ENCODE measurements around the gene RNF43. TPM values are rescaled to one million over a fixed set of nuclear protein-coding genes. Genes with fewer than 3 reads are reported as not detected.
A peak's percentile ranks its signal among the peaks of the same experiment; 100 is the strongest.

Gene RNF43
- total and polyA plus RNA-seq, 2 of the 13 experiments (the other 11 are each of a cell fraction or from before 2014, with no cell fraction given): 31.0 to 53.4 TPM

DNA sequence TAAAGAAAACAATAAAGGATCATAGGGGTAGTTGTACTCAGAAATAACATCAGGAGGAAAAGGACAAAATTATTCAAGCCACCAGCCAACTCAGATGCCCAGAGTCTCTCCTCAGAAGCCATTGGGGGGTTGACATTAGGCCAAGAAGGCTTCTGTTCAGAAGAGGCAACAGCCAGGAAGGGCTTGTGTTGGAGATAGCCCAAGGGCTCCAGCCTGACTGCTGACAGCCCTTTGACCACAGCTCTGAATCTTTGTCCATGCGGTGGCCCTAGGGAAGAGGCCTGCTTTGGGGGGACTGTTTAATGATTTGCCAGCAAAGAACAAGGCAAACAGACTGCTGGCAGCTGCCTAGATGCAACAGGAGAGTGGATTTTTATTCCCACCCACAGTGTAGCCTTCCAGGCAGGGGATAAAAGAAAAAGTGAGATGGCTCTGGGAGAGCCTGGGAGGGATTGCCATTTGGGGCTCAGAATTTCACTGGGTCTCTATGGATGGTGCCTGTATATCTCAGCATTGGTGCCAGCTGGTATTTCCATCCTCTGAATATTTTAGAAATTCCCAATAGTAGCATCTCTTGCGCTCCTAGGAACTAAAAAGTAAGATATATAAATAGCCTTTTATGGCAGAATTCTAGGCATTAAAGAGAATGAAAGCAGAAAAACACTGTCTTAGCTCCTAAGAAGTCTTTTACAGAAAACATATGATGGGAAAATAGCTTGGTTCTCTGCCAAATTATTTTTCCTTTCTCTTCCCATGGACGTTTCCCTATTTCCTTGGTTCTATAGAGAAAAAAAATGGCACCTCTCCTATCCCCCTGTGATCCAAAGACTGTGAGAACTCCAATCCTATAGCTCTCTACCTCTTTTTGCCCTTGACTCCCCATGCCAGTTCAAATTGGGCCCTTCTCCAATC, 36.0 kb downstream of the RNF43 start (continued):
- TF ChIP-seq, protein P1, sequence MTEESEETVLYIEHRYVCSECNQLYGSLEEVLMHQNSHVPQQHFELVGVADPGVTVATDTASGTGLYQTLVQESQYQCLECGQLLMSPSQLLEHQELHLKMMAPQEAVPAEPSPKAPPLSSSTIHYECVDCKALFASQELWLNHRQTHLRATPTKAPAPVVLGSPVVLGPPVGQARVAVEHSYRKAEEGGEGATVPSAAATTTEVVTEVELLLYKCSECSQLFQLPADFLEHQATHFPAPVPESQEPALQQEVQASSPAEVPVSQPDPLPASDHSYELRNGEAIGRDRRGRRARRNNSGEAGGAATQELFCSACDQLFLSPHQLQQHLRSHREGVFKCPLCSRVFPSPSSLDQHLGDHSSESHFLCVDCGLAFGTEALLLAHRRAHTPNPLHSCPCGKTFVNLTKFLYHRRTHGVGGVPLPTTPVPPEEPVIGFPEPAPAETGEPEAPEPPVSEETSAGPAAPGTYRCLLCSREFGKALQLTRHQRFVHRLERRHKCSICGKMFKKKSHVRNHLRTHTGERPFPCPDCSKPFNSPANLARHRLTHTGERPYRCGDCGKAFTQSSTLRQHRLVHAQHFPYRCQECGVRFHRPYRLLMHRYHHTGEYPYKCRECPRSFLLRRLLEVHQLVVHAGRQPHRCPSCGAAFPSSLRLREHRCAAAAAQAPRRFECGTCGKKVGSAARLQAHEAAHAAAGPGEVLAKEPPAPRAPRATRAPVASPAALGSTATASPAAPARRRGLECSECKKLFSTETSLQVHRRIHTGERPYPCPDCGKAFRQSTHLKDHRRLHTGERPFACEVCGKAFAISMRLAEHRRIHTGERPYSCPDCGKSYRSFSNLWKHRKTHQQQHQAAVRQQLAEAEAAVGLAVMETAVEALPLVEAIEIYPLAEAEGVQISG (CRISPR knock-in tag; IDR thresholded peaks at IDR 0.05): peak; percentile 88
- TF ChIP-seq, protein P2, sequence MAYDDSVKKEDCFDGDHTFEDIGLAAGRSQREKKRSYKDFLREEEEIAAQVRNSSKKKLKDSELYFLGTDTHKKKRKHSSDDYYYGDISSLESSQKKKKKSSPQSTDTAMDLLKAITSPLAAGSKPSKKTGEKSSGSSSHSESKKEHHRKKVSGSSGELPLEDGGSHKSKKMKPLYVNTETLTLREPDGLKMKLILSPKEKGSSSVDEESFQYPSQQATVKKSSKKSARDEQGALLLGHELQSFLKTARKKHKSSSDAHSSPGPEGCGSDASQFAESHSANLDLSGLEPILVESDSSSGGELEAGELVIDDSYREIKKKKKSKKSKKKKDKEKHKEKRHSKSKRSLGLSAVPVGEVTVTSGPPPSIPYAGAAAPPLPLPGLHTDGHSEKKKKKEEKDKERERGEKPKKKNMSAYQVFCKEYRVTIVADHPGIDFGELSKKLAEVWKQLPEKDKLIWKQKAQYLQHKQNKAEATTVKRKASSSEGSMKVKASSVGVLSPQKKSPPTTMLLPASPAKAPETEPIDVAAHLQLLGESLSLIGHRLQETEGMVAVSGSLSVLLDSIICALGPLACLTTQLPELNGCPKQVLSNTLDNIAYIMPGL (CRISPR knock-in tag; IDR thresholded peaks at IDR 0.05; ENCODE audit: borderline replicate concordance in 1 of 2, low read depth in 1 of 2): peak in 1 of 2 experiments; percentile 37; a peak in 1 of 4 replicates
- TF ChIP-seq FOSL1 (CRISPR knock-in tag; IDR thresholded peaks at IDR 0.05; ENCODE audit: borderline replicate concordance) (no peak), ZBTB38 (CRISPR knock-in tag; IDR thresholded peaks at IDR 0.05) (peak; percentile 69), RAD51 (IDR thresholded peaks at IDR 0.05; ENCODE audit: borderline replicate concordance) (no peak), EP300 (IDR thresholded peaks at IDR 0.05; ENCODE audit: low read depth in 2 of 2, low read length in 2 of 2) (peak in 1 of 2 experiments; percentile 96; a peak in 3 of 4 replicates), EP300 (CRISPR knock-in tag; IDR thresholded peaks at IDR 0.05; ENCODE audit: borderline replicate concordance) (peak; percentile 76; the same call in 1 of the 2 replicates), ZNF772 (CRISPR knock-in tag; IDR thresholded peaks at IDR 0.05) (peak; percentile 97), SOX5 (CRISPR knock-in tag; IDR thresholded peaks at IDR 0.05; ENCODE audit: borderline replicate concordance) (peak; percentile 94), ZNF569 (CRISPR knock-in tag; IDR thresholded peaks at IDR 0.05; ENCODE audit: borderline replicate concordance) (0 out of 2 replicates have a peak, but pooled peaks have one; percentile 34), ZNF747 (CRISPR knock-in tag; IDR thresholded peaks at IDR 0.05; ENCODE audit: borderline replicate concordance) (0 out of 2 replicates have a peak, but pooled peaks have one; percentile 65), NR2F2 (IDR thresholded peaks at IDR 0.05; ENCODE audit: borderline replicate concordance, low read depth) (peak; percentile 74; the same call in 1 of the 2 replicates), SUZ12 (IDR thresholded peaks at IDR 0.05; ENCODE audit: low read depth, low read length) (no peak), RXRA (CRISPR knock-in tag; IDR thresholded peaks at IDR 0.05) (peak; percentile 91; the same call in 1 of the 2 replicates)
- TF ChIP-seq, protein P3, sequence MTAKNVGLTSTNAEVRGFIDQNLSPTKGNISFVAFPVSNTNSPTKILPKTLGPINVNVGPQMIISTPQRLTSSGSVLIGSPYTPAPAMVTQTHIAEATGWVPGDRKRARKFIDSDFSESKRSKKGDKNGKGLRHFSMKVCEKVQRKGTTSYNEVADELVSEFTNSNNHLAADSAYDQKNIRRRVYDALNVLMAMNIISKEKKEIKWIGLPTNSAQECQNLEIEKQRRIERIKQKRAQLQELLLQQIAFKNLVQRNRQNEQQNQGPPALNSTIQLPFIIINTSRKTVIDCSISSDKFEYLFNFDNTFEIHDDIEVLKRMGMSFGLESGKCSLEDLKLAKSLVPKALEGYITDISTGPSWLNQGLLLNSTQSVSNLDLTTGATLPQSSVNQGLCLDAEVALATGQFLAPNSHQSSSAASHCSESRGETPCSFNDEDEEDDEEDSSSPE (CRISPR knock-in tag; IDR thresholded peaks at IDR 0.05): peak; percentile 73; the same call in 1 of the 2 replicates
- TF ChIP-seq, protein P4, sequence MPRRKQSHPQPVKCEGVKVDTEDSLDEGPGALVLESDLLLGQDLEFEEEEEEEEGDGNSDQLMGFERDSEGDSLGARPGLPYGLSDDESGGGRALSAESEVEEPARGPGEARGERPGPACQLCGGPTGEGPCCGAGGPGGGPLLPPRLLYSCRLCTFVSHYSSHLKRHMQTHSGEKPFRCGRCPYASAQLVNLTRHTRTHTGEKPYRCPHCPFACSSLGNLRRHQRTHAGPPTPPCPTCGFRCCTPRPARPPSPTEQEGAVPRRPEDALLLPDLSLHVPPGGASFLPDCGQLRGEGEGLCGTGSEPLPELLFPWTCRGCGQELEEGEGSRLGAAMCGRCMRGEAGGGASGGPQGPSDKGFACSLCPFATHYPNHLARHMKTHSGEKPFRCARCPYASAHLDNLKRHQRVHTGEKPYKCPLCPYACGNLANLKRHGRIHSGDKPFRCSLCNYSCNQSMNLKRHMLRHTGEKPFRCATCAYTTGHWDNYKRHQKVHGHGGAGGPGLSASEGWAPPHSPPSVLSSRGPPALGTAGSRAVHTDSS (CRISPR knock-in tag; conservative IDR thresholded peaks at IDR 0.05): no peak
- TF ChIP-seq, protein P5, sequence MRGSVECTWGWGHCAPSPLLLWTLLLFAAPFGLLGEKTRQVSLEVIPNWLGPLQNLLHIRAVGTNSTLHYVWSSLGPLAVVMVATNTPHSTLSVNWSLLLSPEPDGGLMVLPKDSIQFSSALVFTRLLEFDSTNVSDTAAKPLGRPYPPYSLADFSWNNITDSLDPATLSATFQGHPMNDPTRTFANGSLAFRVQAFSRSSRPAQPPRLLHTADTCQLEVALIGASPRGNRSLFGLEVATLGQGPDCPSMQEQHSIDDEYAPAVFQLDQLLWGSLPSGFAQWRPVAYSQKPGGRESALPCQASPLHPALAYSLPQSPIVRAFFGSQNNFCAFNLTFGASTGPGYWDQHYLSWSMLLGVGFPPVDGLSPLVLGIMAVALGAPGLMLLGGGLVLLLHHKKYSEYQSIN (CRISPR knock-in tag; IDR thresholded peaks at IDR 0.05; ENCODE audit: borderline replicate concordance): no peak
